ENCODE measurements around the gene CTNND1.
A peak's percentile ranks its signal among the peaks of the same experiment; 100 is the strongest.
"Not testable (repeated sequence)": the region's sequence is repeated elsewhere in the genome, so short reads cannot be mapped to it uniquely, and the experiment has no call there.

CTNND1 gene, protein sequence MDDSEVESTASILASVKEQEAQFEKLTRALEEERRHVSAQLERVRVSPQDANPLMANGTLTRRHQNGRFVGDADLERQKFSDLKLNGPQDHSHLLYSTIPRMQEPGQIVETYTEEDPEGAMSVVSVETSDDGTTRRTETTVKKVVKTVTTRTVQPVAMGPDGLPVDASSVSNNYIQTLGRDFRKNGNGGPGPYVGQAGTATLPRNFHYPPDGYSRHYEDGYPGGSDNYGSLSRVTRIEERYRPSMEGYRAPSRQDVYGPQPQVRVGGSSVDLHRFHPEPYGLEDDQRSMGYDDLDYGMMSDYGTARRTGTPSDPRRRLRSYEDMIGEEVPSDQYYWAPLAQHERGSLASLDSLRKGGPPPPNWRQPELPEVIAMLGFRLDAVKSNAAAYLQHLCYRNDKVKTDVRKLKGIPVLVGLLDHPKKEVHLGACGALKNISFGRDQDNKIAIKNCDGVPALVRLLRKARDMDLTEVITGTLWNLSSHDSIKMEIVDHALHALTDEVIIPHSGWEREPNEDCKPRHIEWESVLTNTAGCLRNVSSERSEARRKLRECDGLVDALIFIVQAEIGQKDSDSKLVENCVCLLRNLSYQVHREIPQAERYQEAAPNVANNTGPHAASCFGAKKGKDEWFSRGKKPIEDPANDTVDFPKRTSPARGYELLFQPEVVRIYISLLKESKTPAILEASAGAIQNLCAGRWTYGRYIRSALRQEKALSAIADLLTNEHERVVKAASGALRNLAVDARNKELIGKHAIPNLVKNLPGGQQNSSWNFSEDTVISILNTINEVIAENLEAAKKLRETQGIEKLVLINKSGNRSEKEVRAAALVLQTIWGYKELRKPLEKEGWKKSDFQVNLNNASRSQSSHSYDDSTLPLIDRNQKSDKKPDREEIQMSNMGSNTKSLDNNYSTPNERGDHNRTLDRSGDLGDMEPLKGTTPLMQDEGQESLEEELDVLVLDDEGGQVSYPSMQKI

DNA sequence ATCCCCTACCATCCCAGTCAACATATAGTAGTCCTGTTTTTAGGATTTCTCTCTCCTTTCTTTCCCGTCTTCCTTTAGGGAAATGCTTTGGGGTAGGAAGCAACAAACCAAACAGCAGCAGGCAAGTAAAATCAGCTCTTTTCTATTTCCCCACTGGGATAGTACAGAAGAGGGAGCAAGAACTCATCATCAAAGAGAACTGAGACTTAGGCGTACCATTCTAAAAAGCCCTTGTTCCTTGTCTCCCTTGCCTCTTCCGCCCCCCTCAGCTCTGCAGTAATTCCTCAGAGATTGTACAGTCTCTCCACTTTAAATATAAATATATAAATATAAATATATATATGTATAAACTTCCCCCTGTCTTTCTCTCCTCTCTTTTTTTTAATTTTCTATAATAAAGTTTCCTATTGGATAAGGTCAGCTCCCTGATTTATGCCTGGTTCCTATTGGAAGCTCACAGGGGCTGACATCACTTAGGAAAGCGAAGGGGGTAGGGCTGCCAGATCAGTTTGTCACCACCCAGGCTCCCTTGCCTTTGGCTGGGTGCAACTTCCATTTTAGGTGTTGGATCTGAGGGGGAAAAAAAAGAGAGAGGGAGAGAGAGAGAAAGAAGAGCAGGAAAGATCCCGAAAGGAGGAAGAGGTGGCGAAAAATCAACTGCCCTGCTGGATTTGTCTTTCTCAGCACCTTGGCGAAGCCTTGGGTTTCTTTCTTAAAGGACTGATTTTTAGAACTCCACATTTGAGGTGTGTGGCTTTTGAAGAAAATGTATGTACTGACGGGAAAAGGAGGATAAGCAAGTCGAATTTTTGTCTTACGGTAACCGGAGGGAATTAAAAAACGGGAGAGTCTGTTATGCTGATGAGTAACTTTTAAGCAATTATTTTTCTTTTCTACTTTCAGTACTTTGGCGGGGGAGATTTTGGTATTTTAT lies at the start of gene CTNND1:
CTNND1 (plus strand) TSS at position 502 of the 934 bp plus-strand sequence. CDS start 29,677 bp downstream, outside the sequence.
- H3K4me3 ChIP-seq (ENCODE audit: low read length), result peak within 1 kb of the TSS; percentile 92
- DNase-seq (ENCODE audit: low read depth), result peak; percentile 91
- TF ChIP-seq CTCF (conservative IDR thresholded peaks at IDR 0.05; ENCODE audit: low read depth, low read length), result peak; percentile 4

GRCh38 chr11:57712256-57713150 lies 49.1 kb upstream of the CTNND1 start, which contains the start of gene TMX2:
Gene TMX2, plus strand, starts transcription at chr11:57712593. Its CDS starts 26 bp downstream, at chr11:57712619.
- no peak for TF ChIP-seq CTCF (conservative IDR thresholded peaks at IDR 0.05; ENCODE audit: low read depth, low read length)
- DNase-seq (ENCODE audit: low read depth), result peak; percentile 99
- peak within 1 kb of the TSS; percentile 100 for H3K4me3 ChIP-seq (ENCODE audit: low read length)

- TF ChIP-seq CTCF (conservative IDR thresholded peaks at IDR 0.05; ENCODE audit: low read depth, low read length), result no peak
- H3K4me3 ChIP-seq (ENCODE audit: low read length), result peak overlapping the region; percentile 100
- no peak for DNase-seq (ENCODE audit: low read depth)
Measured at GRCh38 chr11:57713835-57714234, 47.8 kb upstream of the CTNND1 start.

GRCh38 chr11:57716726-57717125 lies 44.9 kb upstream of the CTNND1 start:
- not testable (repeated sequence) for DNase-seq (ENCODE audit: low read depth); H3K4me3 ChIP-seq (ENCODE audit: low read length)

DNA sequence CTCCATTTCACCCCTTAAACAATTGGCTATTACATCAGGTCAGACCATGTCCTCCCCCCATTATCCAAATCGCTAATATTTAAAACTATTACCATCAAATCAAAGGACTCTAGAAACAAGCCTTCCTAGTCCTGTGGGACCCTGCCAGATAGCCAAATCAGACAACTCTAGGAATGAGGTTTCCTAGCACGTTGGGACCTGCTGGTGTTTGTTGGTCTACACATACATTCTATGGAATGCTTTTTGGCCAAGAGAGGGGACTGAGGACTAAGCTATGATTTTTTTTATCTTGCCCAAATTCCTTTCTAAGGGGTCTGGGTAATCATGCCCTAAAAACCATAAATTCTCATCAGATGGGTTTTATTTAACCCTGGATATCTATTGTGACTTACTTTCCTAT lies 34.4 kb upstream of the CTNND1 start:
- no peak for TF ChIP-seq CTCF (conservative IDR thresholded peaks at IDR 0.05; ENCODE audit: low read depth, low read length)
- H3K4me3 ChIP-seq (ENCODE audit: low read length), result no peak overlapping the region
- no peak for DNase-seq (ENCODE audit: low read depth)

GRCh38 chr11:57728829-57729228 lies 32.8 kb upstream of the CTNND1 start:
- TF ChIP-seq CTCF (conservative IDR thresholded peaks at IDR 0.05; ENCODE audit: low read depth, low read length), result no peak
- DNase-seq (ENCODE audit: low read depth), result no peak
- H3K4me3 ChIP-seq (ENCODE audit: low read length), result no peak overlapping the region

All from retinal pigment epithelial cell (primary cell).